Neural crest cell (in vitro differentiated cells): Measurements from ENCODE around the gene TLCD4. TPM values are rescaled to one million over a fixed set of nuclear protein-coding genes. Genes with fewer than 3 reads are reported as not detected.

ENCODE experiments used
- DNase-seq: peaks from one replicate; pipeline ENCODE4 v3.0.0; 2021; ENCODE audit warnings: low read depth, mixed read lengths, low spot score
- H3K27ac Mint-ChIP-seq: one replicate; pipeline ENCODE4 v1.8.0; 2021; ENCODE audit warnings: mild to moderate bottlenecking, mixed read lengths; ENCODE audit not compliant: unreplicated experiment
- H3K27me3 Mint-ChIP-seq: 2 replicates; pipeline ENCODE4 v1.8.0; 2021; ENCODE audit warnings: low read depth, mild to moderate bottlenecking, mixed read lengths
- H3K36me3 Mint-ChIP-seq: 2 replicates; pipeline ENCODE4 v1.8.0; 2021; ENCODE audit warnings: low read depth, mild to moderate bottlenecking, mixed read lengths
- H3K4me1 Mint-ChIP-seq: 2 replicates; pipeline ENCODE4 v1.8.0; 2021; ENCODE audit warnings: mixed read lengths
- H3K4me3 Mint-ChIP-seq: one replicate; pipeline ENCODE4 v1.8.0; 2021; ENCODE audit warnings: mild to moderate bottlenecking, mixed read lengths
- H3K9me3 Mint-ChIP-seq: 2 replicates; pipeline ENCODE4 v1.8.0; 2021; ENCODE audit warnings: mixed read lengths
- CTCF ChIP-seq: fragments of 200-600 bp; sonication (generic); conservative IDR thresholded peaks from 2 replicates; pipeline ENCODE4 v1.5.0; 2021; ENCODE audit warnings: antibody characterized with exemption, mild to moderate bottlenecking
- total RNA-seq: library from RNA; stranded (reverse); gene quantifications from 2 replicates; pipeline ENCODE4 v1.2.1, GENCODE V29; 2021

The TLCD4 gene
- total RNA-seq, 1 donor from 2014 or later = 1.2 TPM

- no peak for TF ChIP-seq CTCF
- no peak overlapping the region for H3K4me3 Mint-ChIP-seq
- H3K36me3 Mint-ChIP-seq = no peaks in the 10 kb centered on the region
- H3K27ac Mint-ChIP-seq = no peak overlapping the region
- no peak for DNase-seq
- H3K9me3 Mint-ChIP-seq = no peaks in the 10 kb centered on the region
- no peaks in the 10 kb centered on the region for H3K4me1 Mint-ChIP-seq
- no peaks in the 10 kb centered on the region for H3K27me3 Mint-ChIP-seq
Observed at GRCh38 chr1:95080879-95081278, 36.3 kb upstream of the TLCD4 start.

- Mint-ChIP-seq H3K4me1 (peaks cover 11% of the 10 kb centered on the region), H3K36me3 (no peaks in the 10 kb centered on the region), H3K9me3 (no peaks in the 10 kb centered on the region), H3K27ac (no peak overlapping the region), H3K27me3 (no peaks in the 10 kb centered on the region), H3K4me3 (no peak overlapping the region)
- peak; percentile 67 for TF ChIP-seq CTCF
- peak; percentile 3 for DNase-seq
Observed at GRCh38 chr1:95084317-95085176, 32.6 kb upstream of the TLCD4 start.

GRCh38 chr1:95085376-95085775 lies 31.8 kb upstream of the TLCD4 start:
- DNase-seq = no peak
- Mint-ChIP-seq H3K27ac (peak overlapping the region; percentile 8), H3K4me1 (peaks cover 11% of the 10 kb centered on the region), H3K36me3 (no peaks in the 10 kb centered on the region), H3K4me3 (no peak overlapping the region), H3K9me3 (no peaks in the 10 kb centered on the region), H3K27me3 (no peaks in the 10 kb centered on the region)
- TF ChIP-seq CTCF = no peak

GRCh38 chr1:95086949-95087533 lies 30.1 kb upstream of the TLCD4 start:
- Mint-ChIP-seq H3K9me3 (peaks cover 3% of the 10 kb centered on the region), H3K27ac (no peak overlapping the region), H3K4me1 (peaks cover 11% of the 10 kb centered on the region), H3K4me3 (no peak overlapping the region), H3K36me3 (no peaks in the 10 kb centered on the region), H3K27me3 (no peaks in the 10 kb centered on the region)
- TF ChIP-seq CTCF = no peak
- no peak for DNase-seq

GRCh38 chr1:95088303-95088702 lies 28.9 kb upstream of the TLCD4 start:
- Mint-ChIP-seq H3K27ac (no peak overlapping the region), H3K27me3 (no peaks in the 10 kb centered on the region), H3K4me1 (peaks cover 11% of the 10 kb centered on the region), H3K4me3 (no peak overlapping the region), H3K9me3 (peaks cover 3% of the 10 kb centered on the region), H3K36me3 (no peaks in the 10 kb centered on the region)
- DNase-seq = no peak
- no peak for TF ChIP-seq CTCF
